Endothelial cell of umbilical vein (primary cell): ENCODE data around the gene PPM1M. TPM values are rescaled to one million over a fixed set of nuclear protein-coding genes. Genes with fewer than 3 reads are reported as not detected.

Experiments
- BruUV-seq: library from RNA; stranded (reverse); fragments of 400-500 nt; replicated peaks from 2 replicates; lab custom pipeline; 2021; lab: Mats Ljungman, UMichigan
- CTCF ChIA-PET: fragments of 300-600, 350-600 bp; sonication (Branson Sonifier 250); formaldehyde crosslinking; loops from one replicate; lab custom pipeline; 2021; ENCODE audit warnings: antibody characterized with exemption, inconsistent platforms; lab: Charles Lee
- POLR2A ChIA-PET: fragments of 300-600, 350-600 bp; sonication (Branson Sonifier 250); formaldehyde crosslinking; loops from one replicate; lab custom pipeline; 2021; ENCODE audit warnings: antibody characterized with exemption, inconsistent platforms; lab: Charles Lee
- DNase-seq: peaks from one replicate; pipeline ENCODE4 v3.0.0-alpha.2; 2011; ENCODE audit warnings: low read depth, low spot score
- FAIRE-seq: peaks from 2 replicates; lab custom pipeline; 2011; peaks lifted over from hg19 to GRCh38; lab: Jason Lieb, UNC
- H2AFZ ChIP-seq: 2 replicates; pipeline ENCODE4 v1.6.0; 2012; ENCODE audit warnings: low read depth, low read length, control low read depth, inconsistent platforms
- H3K27ac ChIP-seq: 2 replicates; pipeline ENCODE4 v1.5.1; 2011; ENCODE audit warnings: low read depth, mild to moderate bottlenecking, control low read depth, low read length, moderate library complexity; ENCODE audit not compliant: insufficient read depth
- H3K27me3 ChIP-seq, 2 experiments: 2 replicates each; pipeline versions ENCODE4 v1.6.0 to v1.6.1; 2011; ENCODE audit warnings: low read length in 2 of 2, mixed read lengths in 1 of 2; ENCODE audit not compliant: control insufficient read depth in 2 of 2, insufficient read depth in 2 of 2
- H3K36me3 ChIP-seq, 2 experiments: 2 replicates in 1 of 2; 3 replicates in 1 of 2; pipeline ENCODE4 v1.5.1; 2011; ENCODE audit warnings: low read length in 2 of 2, mild to moderate bottlenecking in 1 of 2, moderate library complexity in 1 of 2; ENCODE audit not compliant: control insufficient read depth in 2 of 2, insufficient read depth in 2 of 2; ENCODE audit errors: extremely low read depth in 1 of 2
- H3K4me1 ChIP-seq: 3 replicates; pipeline ENCODE4 v1.5.1; 2011; ENCODE audit warnings: mild to moderate bottlenecking, low read length; ENCODE audit not compliant: control insufficient read depth, insufficient read depth; ENCODE audit errors: extremely low read depth
- H3K4me2 ChIP-seq: 2 replicates; pipeline ENCODE4 v1.6.1; 2011; ENCODE audit warnings: low read length, control low read depth, mixed read lengths; ENCODE audit not compliant: insufficient read depth
- H3K4me3 ChIP-seq, 3 experiments: fragments of 200-600 bp in 1 of 3; sonication (generic), shearing (Covaris generic) in 1 of 3; replicated peaks in 1 of 3; 2 replicates each; pipeline ENCODE4 v1.5.1; 2011 to 2016; ENCODE audit warnings: control low read depth in 3 of 3, low read length in 3 of 3, mild to moderate bottlenecking in 2 of 3, inconsistent platforms in 1 of 3, low read depth in 1 of 3, moderate library complexity in 1 of 3; ENCODE audit not compliant: insufficient read depth in 1 of 3
- H3K79me2 ChIP-seq: 2 replicates; pipeline ENCODE4 v1.6.0; 2012; ENCODE audit warnings: low read length, inconsistent platforms; ENCODE audit not compliant: control insufficient read depth, insufficient read depth
- H3K9ac ChIP-seq: replicated peaks from 2 replicates; pipeline ENCODE3; 2011; ENCODE audit warnings: low read length, control low read depth; ENCODE audit not compliant: insufficient read depth; ENCODE audit errors: extremely low read depth
- H3K9me1 ChIP-seq: replicated peaks from 3 replicates; pipeline ENCODE4 v1.6.0; 2011; ENCODE audit warnings: mild to moderate bottlenecking, low read length; ENCODE audit not compliant: control insufficient read depth, insufficient read depth; ENCODE audit errors: extremely low read depth
- H3K9me3 ChIP-seq: replicated peaks from 2 replicates; pipeline ENCODE4 v1.5.1; 2012; ENCODE audit warnings: low read length, inconsistent platforms; ENCODE audit not compliant: control insufficient read depth, insufficient read depth
- H4K20me1 ChIP-seq: replicated peaks from 2 replicates; pipeline ENCODE3; 2011; ENCODE audit warnings: mild to moderate bottlenecking, low read length; ENCODE audit not compliant: control insufficient read depth, insufficient read depth; ENCODE audit errors: extremely low read depth
- EZH2 ChIP-seq: IDR thresholded peaks from 2 replicates; pipeline ENCODE4 v1.6.1; 2012; ENCODE audit warnings: borderline replicate concordance, low read depth, mild to moderate bottlenecking, moderate library complexity, low read length, inconsistent platforms; ENCODE audit not compliant: severe bottlenecking
- FOS ChIP-seq: IDR thresholded peaks from 2 replicates; pipeline ENCODE4 v1.6.1; 2011; ENCODE audit warnings: mild to moderate bottlenecking, low read length, moderate library complexity, borderline replicate concordance; ENCODE audit not compliant: insufficient read depth
- GATA2 ChIP-seq: IDR thresholded peaks from 2 replicates; pipeline ENCODE4 v1.7.0; 2011; ENCODE audit warnings: low read depth, mild to moderate bottlenecking, moderate library complexity, mixed read lengths, low read length; ENCODE audit not compliant: insufficient read length, insufficient read depth
- JUN ChIP-seq: IDR thresholded peaks from 2 replicates; pipeline ENCODE4 v1.6.1; 2011; ENCODE audit warnings: borderline replicate concordance, low read depth; ENCODE audit not compliant: insufficient read length, insufficient read depth
- MAX ChIP-seq: IDR thresholded peaks from 2 replicates; pipeline ENCODE4 v1.6.1; 2011; ENCODE audit not compliant: insufficient read depth, insufficient read length
- POLR2AphosphoS5 ChIP-seq: IDR thresholded peaks from 2 replicates; pipeline ENCODE4 v1.6.1; 2012; ENCODE audit warnings: low read depth, mild to moderate bottlenecking, control low read depth, low read length, moderate library complexity; ENCODE audit not compliant: insufficient read depth
- dilution Hi-C: fragments of 300-500 bp; cut with MboI; formaldehyde crosslinking; loops from one replicate; pipeline ENCODE4 v1.15.0; 2019; ENCODE audit warnings: low sequenced_read_pairs; ENCODE audit not compliant: extremely low pct_ligation_motif_present
- intact Hi-C: fragments of 100-400 bp; cut with micrococcal nuclease; formaldehyde crosslinking; loops from one replicate; pipeline ENCODE4 v1.10.0; 2022
- polyA plus RNA-seq, 4 experiments: library from polyadenylated mRNA; depleted of rRNA in 3 of 4; stranded (reverse) in 3 of 4; unstranded in 1 of 4; fragments of >200 nt; gene quantifications; 2 replicates each; pipeline versions ENCODE4 v1.2.1 to v1.2.3, GENCODE V29; 2011 to 2012; ENCODE audit warnings: missing spikeins in 1 of 4
- total RNA-seq: library from RNA; stranded (reverse); gene quantifications from 2 replicates; pipeline ENCODE4 v1.2.3, GENCODE V29; 2021

Gene PPM1M
- total and polyA plus RNA-seq, 2 donors (not counting 3 experiments of a cell fraction or from before 2014, with no cell fraction given) = 13.7 to 19.4 TPM

GRCh38 chr3:52216585-52217408 lies 28.8 kb upstream of the PPM1M start:
- dilution Hi-C loops (no loop called here), intact Hi-C loops (loop anchor here (1.0 to 5.0 kb wide), 5 partner anchors 18 to 214 kb away; partner anchors contain the start of genes ALAS1, POC1A and WDR82)
- TF ChIP-seq EZH2 = no peak
- peak; percentile 99 for TF ChIP-seq GATA2
- TF ChIP-seq MAX = peak; percentile 25
- peak; percentile 99 for TF ChIP-seq POLR2AphosphoS5
- peak; percentile 99 for TF ChIP-seq FOS
- peak; percentile 99 for TF ChIP-seq JUN
- FAIRE-seq (peak; percentile 100), DNase-seq (peak; percentile 96)
- BruUV-seq = no TSS peak
- Histone ChIP-seq H3K79me2 (no peaks in the 10 kb centered on the region), H3K4me3 (no peak overlapping the region), H3K9me3 (no peaks in the 10 kb centered on the region), H4K20me1 (no peaks in the 10 kb centered on the region), H3K9ac (peak overlapping the region; percentile 70), H3K9me1 (no peaks in the 10 kb centered on the region), H3K27me3 (no peaks in the 10 kb centered on the region), H3K27ac (peak overlapping the region; percentile 97), H3K4me1 (peaks cover 32% of the 10 kb centered on the region), H3K36me3 (peaks cover 11 to 24% of the 10 kb centered on the region in 2 experiments), H3K4me2 (peak overlapping the region; percentile 66), H2AFZ (no peak overlapping the region)
- POLR2A ChIA-PET = interaction anchor here (0.8 to 1.9 kb wide), 2 partner anchors 11 to 61 kb away, joined by 5 to 8 read pairs; partner anchors contain the start of gene WDR82
- CTCF ChIA-PET = interaction anchor here (0.9 to 9.7 kb wide), 6 partner anchors 15 to 215 kb away, joined by 3 to 133 read pairs (median 5); no protein-coding TSS in a partner anchor
